Measurements from ENCODE around the gene CBY1. TPM values are rescaled to one million over a fixed set of nuclear protein-coding genes. Genes with fewer than 3 reads are reported as not detected.
"Not testable (repeated sequence)": the region's sequence is repeated elsewhere in the genome, so short reads cannot be mapped to it uniquely, and the experiment has no call there.

The CBY1 gene
- total RNA-seq, 1 donor from 2014 or later, result 11.8 TPM

- H3K4me1 ChIP-seq, result no peaks in the 10 kb centered on the region
- intact Hi-C loops (cut with DNase I), result no loop called here
- H3K36me3 ChIP-seq, result no peaks in the 10 kb centered on the region
- no peaks in the 10 kb centered on the region for H3K27me3 ChIP-seq
- no peak for DNase-seq (ENCODE audit: extremely low spot score in 2 of 2)
- H3K27ac ChIP-seq, result no peak overlapping the region
- H3K9me3 ChIP-seq, result no peaks in the 10 kb centered on the region
- no peak for TF ChIP-seq POLR2AphosphoS5 (IDR thresholded peaks at IDR 0.05; ENCODE audit: insufficient read depth in 1 of 2, low read depth in 1 of 2)
- TF ChIP-seq CTCF (IDR thresholded peaks at IDR 0.05), result no peak
- no peak for TF ChIP-seq POLR2A (IDR thresholded peaks at IDR 0.05)
- no peak overlapping the region for H3K4me3 ChIP-seq
Measured at GRCh38 chr22:38632528-38632927, 23.9 kb upstream of the CBY1 start.

- no peaks in the 10 kb centered on the region for H3K4me1 ChIP-seq
- TF ChIP-seq CTCF (IDR thresholded peaks at IDR 0.05) (no peak), POLR2AphosphoS5 (IDR thresholded peaks at IDR 0.05; ENCODE audit: insufficient read depth in 1 of 2, low read depth in 1 of 2) (no peak), POLR2A (IDR thresholded peaks at IDR 0.05) (no peak)
- no peak overlapping the region for H3K4me3 ChIP-seq
- H3K36me3 ChIP-seq, result no peaks in the 10 kb centered on the region
- intact Hi-C loops (cut with DNase I), result no loop called here
- no peaks in the 10 kb centered on the region for H3K27me3 ChIP-seq
- DNase-seq (ENCODE audit: extremely low spot score in 2 of 2), result no peak
- H3K27ac ChIP-seq, result no peak overlapping the region
- no peaks in the 10 kb centered on the region for H3K9me3 ChIP-seq
Measured at GRCh38 chr22:38638216-38638615, 18.2 kb upstream of the CBY1 start.

- Histone ChIP-seq H3K27ac (no peak overlapping the region), H3K36me3 (no peaks in the 10 kb centered on the region), H3K27me3 (no peaks in the 10 kb centered on the region), H3K4me1 (no peaks in the 10 kb centered on the region), H3K9me3 (no peaks in the 10 kb centered on the region), H3K4me3 (no peak overlapping the region)
- no peak for DNase-seq (ENCODE audit: extremely low spot score in 2 of 2)
- intact Hi-C loops (cut with DNase I), result no loop called here
- TF ChIP-seq POLR2AphosphoS5 (IDR thresholded peaks at IDR 0.05; ENCODE audit: insufficient read depth in 1 of 2, low read depth in 1 of 2), result no peak
- no peak for TF ChIP-seq POLR2A (IDR thresholded peaks at IDR 0.05)
- no peak for TF ChIP-seq CTCF (IDR thresholded peaks at IDR 0.05)
Measured at GRCh38 chr22:38638728-38639127, 17.7 kb upstream of the CBY1 start.

- no peaks in the 10 kb centered on the region for H3K4me1 ChIP-seq
- H3K9me3 ChIP-seq, result no peaks in the 10 kb centered on the region
- TF ChIP-seq CTCF (IDR thresholded peaks at IDR 0.05) (no peak), POLR2A (IDR thresholded peaks at IDR 0.05) (no peak), POLR2AphosphoS5 (IDR thresholded peaks at IDR 0.05; ENCODE audit: insufficient read depth in 1 of 2, low read depth in 1 of 2) (no peak)
- intact Hi-C loops (cut with DNase I), result no loop called here
- H3K36me3 ChIP-seq, result no peaks in the 10 kb centered on the region
- no peak overlapping the region for H3K27ac ChIP-seq
- no peaks in the 10 kb centered on the region for H3K27me3 ChIP-seq
- no peak for DNase-seq (ENCODE audit: extremely low spot score in 2 of 2)
- no peak overlapping the region for H3K4me3 ChIP-seq
Measured at GRCh38 chr22:38641476-38642040, 14.9 kb upstream of the CBY1 start.

- intact Hi-C loops (cut with DNase I), result not testable (repeated sequence)
Measured at GRCh38 chr22:38644245-38644644, 12.2 kb upstream of the CBY1 start.

More at GRCh38 chr22:38644245-38644644, 12.2 kb upstream of the CBY1 start:
- DNase-seq (ENCODE audit: extremely low spot score in 2 of 2); H3K27ac ChIP-seq; H3K36me3 ChIP-seq; H3K4me1 ChIP-seq; H3K27me3 ChIP-seq; H3K9me3 ChIP-seq; H3K4me3 ChIP-seq: not testable (repeated sequence)
